ENCODE results near the gene ABHD3.
"Not testable (repeated sequence)": the region's sequence is repeated elsewhere in the genome, so short reads cannot be mapped to it uniquely, and the experiment has no call there.

ABHD3 gene

GRCh38 chr18:21704603-21705364 lies at the start of gene ABHD3:
Gene ABHD3 (minus strand): TSS chr18:21704774. CDS start chr18:21704665, 109 bp downstream.
- peak; percentile 84 for DNase-seq (ENCODE audit: low read depth)

- no peak for DNase-seq (ENCODE audit: low read depth)
Observed at GRCh38 chr18:21747764-21748693, 43.5 kb upstream of the ABHD3 start.

DNA sequence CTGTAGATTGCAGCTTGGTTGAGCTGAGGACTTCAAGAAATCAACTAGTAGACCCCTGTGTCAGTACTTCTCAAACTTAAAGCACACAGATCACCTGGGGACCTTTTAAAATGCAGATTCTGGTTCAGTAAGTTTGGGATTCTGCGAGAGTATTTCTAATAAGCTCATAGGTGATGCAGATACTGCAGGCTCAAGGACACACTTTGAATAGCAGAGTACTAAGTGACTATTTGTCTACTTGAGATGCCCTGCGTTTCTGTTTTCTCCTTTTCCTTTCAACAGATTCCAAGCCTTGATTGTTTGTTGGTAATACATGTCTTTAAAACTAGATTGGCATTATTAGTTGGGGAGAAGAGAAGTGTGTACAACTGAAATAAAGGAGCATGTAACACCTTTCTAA lies 42.7 kb upstream of the ABHD3 start:
- DNase-seq (ENCODE audit: low read depth) = no peak

DNA sequence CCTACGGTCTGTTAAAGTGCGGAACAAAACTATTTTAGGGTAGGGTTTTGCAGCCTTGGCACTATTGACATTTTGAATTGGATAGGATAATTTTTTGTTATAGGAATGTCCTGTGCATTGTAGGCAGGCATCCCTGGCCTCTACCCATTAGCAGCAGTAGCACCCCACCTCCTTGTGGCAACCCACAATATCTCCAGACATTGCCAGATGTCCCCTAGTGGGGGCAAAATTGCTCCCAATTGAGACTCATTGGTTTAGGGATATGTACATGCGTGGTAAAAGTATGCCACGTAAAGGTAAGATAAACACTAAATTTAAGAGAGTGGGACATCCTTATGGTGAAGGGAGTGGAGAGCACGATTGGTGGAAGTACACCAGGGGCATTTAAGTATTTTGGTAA lies 40.7 kb upstream of the ABHD3 start:
- no peak for DNase-seq (ENCODE audit: low read depth)

DNA sequence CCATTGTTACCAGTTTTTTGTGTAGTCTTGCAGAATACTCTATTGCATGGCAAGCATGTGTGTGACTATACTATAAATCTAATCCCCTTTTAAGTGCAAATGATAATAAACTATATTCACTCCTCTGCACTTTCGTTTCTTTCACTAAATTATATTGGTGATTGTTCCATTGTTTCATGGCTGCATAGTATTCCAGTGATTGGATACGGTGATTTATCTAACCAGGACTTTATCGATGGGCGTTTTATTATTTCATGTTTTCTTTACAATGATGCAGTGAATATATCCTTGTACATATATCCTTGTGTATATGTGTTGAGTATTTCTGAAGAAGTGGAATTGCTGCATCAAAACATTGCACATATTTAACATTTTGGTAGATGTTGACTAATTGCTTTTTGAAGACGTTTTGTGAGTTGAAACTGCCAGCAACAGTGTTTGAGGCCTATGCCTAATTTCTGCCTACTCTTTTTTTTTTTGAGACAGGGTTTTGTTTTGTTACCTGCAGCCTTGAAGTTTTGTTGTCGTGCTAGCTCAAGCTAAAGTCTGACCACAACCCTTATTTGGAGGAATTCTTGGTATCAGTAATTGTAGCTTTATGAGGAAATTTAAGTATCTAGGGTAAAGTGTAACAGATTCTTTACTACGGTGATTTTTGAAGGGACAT lies 38.7 kb upstream of the ABHD3 start:
- DNase-seq (ENCODE audit: low read depth) = no peak

GRCh38 chr18:21742315-21742687 lies 37.7 kb upstream of the ABHD3 start:
- no peak for DNase-seq (ENCODE audit: low read depth)

DNA sequence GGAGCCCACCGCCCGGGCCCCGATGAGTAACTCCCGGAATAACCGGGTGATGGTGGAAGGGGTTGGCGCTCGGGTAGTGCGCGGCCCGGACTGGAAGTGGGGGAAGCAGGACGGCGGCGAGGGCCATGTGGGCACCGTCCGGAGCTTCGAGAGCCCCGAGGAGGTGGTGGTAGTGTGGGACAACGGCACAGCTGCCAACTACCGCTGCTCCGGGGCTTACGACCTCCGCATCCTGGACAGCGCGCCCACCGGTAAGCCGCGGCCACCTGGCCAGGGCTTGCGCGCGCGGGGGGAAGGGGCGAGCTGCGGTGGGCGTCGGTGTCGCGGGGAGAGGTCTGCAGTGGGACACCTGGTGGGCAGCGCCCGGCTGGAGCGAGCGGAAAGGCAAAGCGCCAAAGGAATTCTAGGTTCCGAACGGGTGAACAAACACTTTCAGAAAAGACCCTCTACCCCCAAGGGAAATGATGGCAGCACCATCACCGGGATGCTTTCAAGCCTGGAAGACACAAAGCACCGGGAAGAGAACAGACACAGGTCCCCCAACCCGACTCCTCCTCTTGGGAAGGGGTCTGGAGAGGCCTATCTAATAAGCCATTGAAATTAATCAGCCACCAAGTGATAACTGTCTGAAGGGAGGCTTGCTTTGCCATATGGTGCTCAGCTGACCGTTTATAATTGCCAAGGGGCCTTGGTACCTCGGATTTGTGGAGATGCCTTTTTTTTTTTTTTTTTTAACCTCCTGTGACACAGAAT lies 37.2 kb upstream of the ABHD3 start:
- DNase-seq (ENCODE audit: low read depth) = peak; percentile 6

- DNase-seq (ENCODE audit: low read depth) = no peak
Observed at GRCh38 chr18:21741312-21741561, 36.7 kb upstream of the ABHD3 start.

GRCh38 chr18:21740538-21741311 lies 36.2 kb upstream of the ABHD3 start, which contains the start of gene MIB1:
Gene MIB1 (plus strand): TSS chr18:21740792. CDS start chr18:21741584, 792 bp downstream.
- peak; percentile 99 for DNase-seq (ENCODE audit: low read depth)

GRCh38 chr18:21739604-21740537 lies 35.3 kb upstream of the ABHD3 start:
- DNase-seq (ENCODE audit: low read depth) = no peak

DNA sequence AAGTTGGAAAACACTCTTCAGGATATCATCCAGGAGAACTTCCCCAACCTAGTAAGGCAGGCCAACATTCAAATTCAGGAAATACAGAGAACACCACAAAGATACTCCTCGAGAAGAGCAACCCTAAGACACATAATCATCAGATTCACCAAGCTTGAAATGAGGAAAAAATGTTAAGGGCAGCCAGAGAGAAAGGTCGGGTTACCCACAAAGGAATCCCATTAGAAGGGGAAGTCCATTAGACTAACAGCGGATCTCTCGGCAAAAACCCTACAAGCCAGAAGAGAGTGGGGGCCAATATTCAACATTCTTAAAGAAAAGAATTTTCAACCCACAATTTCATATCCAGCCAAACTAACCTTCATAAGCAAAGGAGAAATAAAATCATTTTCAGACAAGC lies 32.4 kb upstream of the ABHD3 start:
- DNase-seq (ENCODE audit: low read depth) = not testable (repeated sequence)

- DNase-seq (ENCODE audit: low read depth) = no peak
Observed at GRCh38 chr18:21735452-21736015, 31.0 kb upstream of the ABHD3 start.

- no peak for DNase-seq (ENCODE audit: low read depth)
Observed at GRCh38 chr18:21733011-21733410, 28.4 kb upstream of the ABHD3 start.

DNA sequence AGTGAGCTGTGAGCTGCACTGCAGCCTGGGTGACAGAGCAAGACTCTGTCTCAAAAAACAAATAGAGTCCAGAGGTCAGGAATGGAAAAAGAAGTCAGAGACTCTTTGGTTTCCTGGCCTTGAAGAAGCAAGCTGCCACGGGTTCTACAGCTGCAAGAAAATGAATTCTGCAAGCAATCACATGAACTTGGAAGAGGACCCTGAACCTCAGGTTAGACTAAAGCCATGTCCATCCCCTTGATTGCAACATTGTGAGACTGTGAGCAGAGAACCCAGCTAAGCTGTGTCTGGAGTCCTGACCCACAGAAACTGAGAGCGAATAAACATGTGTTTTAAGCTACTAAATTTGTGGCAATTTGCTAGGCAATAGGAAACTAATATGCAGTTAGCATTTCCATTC lies 23.1 kb upstream of the ABHD3 start:
- DNase-seq (ENCODE audit: low read depth) = no peak

DNA sequence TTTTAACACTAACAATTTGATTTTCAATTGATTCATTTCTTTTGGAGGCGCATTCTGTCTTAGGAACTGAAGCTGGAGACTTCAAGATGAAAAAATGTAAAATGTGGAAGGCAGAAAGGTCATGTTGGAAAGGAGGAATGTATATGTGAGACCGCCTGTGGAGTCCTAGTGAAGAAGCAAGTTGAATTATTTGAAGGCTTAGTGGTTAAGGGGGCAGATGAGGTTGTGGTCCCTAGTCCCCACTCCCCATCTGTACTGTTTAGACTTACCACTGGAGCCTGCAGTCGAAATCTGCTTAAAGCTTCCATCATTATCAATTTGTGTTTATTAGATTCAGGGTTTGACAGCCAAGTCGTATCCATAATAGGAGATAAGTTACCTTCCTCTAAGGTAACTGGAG lies 20.6 kb upstream of the ABHD3 start:
- no peak for DNase-seq (ENCODE audit: low read depth)

- no peak for DNase-seq (ENCODE audit: low read depth)
Observed at GRCh38 chr18:21722687-21723086, 18.1 kb upstream of the ABHD3 start.

GRCh38 chr18:21714474-21714873 lies 9.9 kb upstream of the ABHD3 start:
- no peak for DNase-seq (ENCODE audit: low read depth)

- not testable (repeated sequence) for DNase-seq (ENCODE audit: low read depth)
Observed at GRCh38 chr18:21707130-21707529, 2.6 kb upstream of the ABHD3 start.

DNA sequence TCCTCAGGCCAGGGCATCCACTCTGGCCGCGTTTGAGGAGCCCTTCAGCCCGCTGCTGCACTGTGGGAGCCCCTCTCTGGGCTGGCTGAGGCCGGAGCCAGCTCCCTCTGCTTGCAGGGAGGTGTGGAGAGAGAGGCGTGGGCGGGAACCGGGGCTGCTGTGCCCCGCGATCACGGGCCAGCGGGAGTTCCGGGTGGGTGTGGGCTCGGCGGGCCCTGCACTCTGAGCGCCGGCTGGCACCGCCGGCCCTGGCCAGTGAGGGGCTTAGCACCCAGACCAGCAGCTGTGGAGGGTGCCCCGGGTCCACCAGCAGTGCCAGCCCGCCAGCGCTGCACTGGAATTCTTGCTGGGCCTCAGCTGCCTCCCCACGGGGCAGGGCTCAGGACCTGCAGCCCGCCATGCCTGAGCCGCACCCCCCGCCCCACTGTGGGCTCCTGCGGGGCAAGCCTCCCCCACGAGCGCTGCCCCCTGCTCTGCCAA lies 1.9 kb upstream of the ABHD3 start:
- no peak for DNase-seq (ENCODE audit: low read depth)

Measured in stimulated activated CD8-positive, alpha-beta memory T cell treated with anti-CD3 and anti-CD28 coated beads, Interleukin-12 subunit alpha, Interleukin-12 subunit beta, amount 100 ng/mL, for 1 hour (primary cell).